HEK293 (cell line): ENCODE results near the gene TNFRSF4.

Source experiments
- CTCF ChIA-PET: fragments of 350-600 bp; formaldehyde crosslinking; extraction: SDS; loops from one replicate; lab custom pipeline; 2021; ENCODE audit warnings: antibody characterized with exemption; lab: Yijun Ruan, JAX
- POLR2A ChIA-PET: fragments of 300-600 bp; formaldehyde crosslinking; extraction: SDS; loops from one replicate; lab custom pipeline; 2020; ENCODE audit warnings: antibody characterized with exemption, inconsistent platforms; lab: Yijun Ruan, JAX
- H3K27ac ChIP-seq: fragments of 200-500 bp; sonication (Bioruptor generic); 2 replicates; pipeline ENCODE4 v1.5.1; 2014; ENCODE audit warnings: low read depth, low read length, control low read depth, inconsistent platforms; ENCODE audit errors: extremely low read depth
- H3K36me3 ChIP-seq, 2 experiments: fragments of 200-500 bp in 1 of 2; sonication (Bioruptor generic) in 1 of 2; 1 replicate in 1 of 2; 2 replicates in 1 of 2; pipeline ENCODE4 v1.5.1; 2014 to 2017; ENCODE audit warnings: inconsistent platforms in 2 of 2, low read length in 2 of 2; ENCODE audit not compliant: control insufficient read depth in 2 of 2, insufficient read depth in 1 of 2
- H3K4me1 ChIP-seq: fragments of 200-500 bp; sonication (Bioruptor generic); 2 replicates; pipeline ENCODE4 v1.5.1; 2014; ENCODE audit warnings: mild to moderate bottlenecking, low read length, inconsistent platforms; ENCODE audit not compliant: control insufficient read depth, insufficient read depth
- H3K4me3 ChIP-seq: 2 replicates; pipeline ENCODE4 v1.5.1; 2011; ENCODE audit warnings: low read depth, mild to moderate bottlenecking, control low read depth, low read length, moderate library complexity
- H3K9me3 ChIP-seq: fragments of 200-500 bp; sonication (Bioruptor generic); 2 replicates; pipeline ENCODE4 v1.5.1; 2014; ENCODE audit warnings: low read depth, low read length, inconsistent platforms; ENCODE audit not compliant: control insufficient read depth, insufficient read depth
- AEBP2 ChIP-seq: fragments of 450-650 bp; formaldehyde crosslinking; IDR thresholded peaks from 2 replicates; pipeline ENCODE4 v1.5.1; 2016; ENCODE audit warnings: missing biosample characterization, missing genetic modification characterization, borderline replicate concordance
- EGR2 ChIP-seq: fragments of 450-650 bp; formaldehyde crosslinking; IDR thresholded peaks from 2 replicates; pipeline ENCODE4 v1.5.1; 2016; ENCODE audit warnings: low read depth, missing biosample characterization, missing genetic modification characterization
- HOXD13 ChIP-seq: sonication (generic); formaldehyde crosslinking; IDR thresholded peaks from 2 replicates; pipeline ENCODE4 v1.8.0; 2022; ENCODE audit warnings: missing genetic modification reagents, borderline replicate concordance
- MZF1 ChIP-seq: fragments of 450-650 bp; formaldehyde crosslinking; IDR thresholded peaks from 2 replicates; pipeline ENCODE4 v1.5.1; 2017; ENCODE audit warnings: missing biosample characterization, missing genetic modification characterization, borderline replicate concordance
- SCRT2 ChIP-seq: fragments of 450-650 bp; formaldehyde crosslinking; IDR thresholded peaks from 2 replicates; pipeline ENCODE4 v1.5.1; 2016; ENCODE audit warnings: missing biosample characterization, missing genetic modification characterization
- TSHZ1 ChIP-seq: fragments of 450-650 bp; formaldehyde crosslinking; IDR thresholded peaks from 2 replicates; pipeline ENCODE4 v1.5.1; 2016; ENCODE audit warnings: missing biosample characterization, missing genetic modification characterization, borderline replicate concordance
- ZBTB49 ChIP-seq: fragments of 450-650 bp; formaldehyde crosslinking; IDR thresholded peaks from 2 replicates; pipeline ENCODE4 v1.5.1; 2016; ENCODE audit warnings: missing biosample characterization, missing genetic modification characterization, low read depth
- ZNF140 ChIP-seq: fragments of 450-650 bp; formaldehyde crosslinking; IDR thresholded peaks from 2 replicates; pipeline ENCODE4 v1.5.1; 2016; ENCODE audit warnings: missing biosample characterization, missing genetic modification characterization
- ZNF248 ChIP-seq: fragments of 450-650 bp; formaldehyde crosslinking; IDR thresholded peaks from 2 replicates; pipeline ENCODE4 v1.5.1; 2017; ENCODE audit warnings: missing biosample characterization, missing genetic modification characterization
- ZNF324 ChIP-seq: fragments of 450-650 bp; formaldehyde crosslinking; IDR thresholded peaks from 2 replicates; pipeline ENCODE4 v1.5.1; 2016; ENCODE audit warnings: missing biosample characterization, missing genetic modification characterization
- ZNF398 ChIP-seq: fragments of 450-650 bp; formaldehyde crosslinking; IDR thresholded peaks from 2 replicates; pipeline ENCODE4 v1.5.1; 2017; ENCODE audit warnings: missing biosample characterization, missing genetic modification characterization
- ZNF585B ChIP-seq: fragments of 450-650 bp; formaldehyde crosslinking; IDR thresholded peaks from 2 replicates; pipeline ENCODE4 v1.5.1; 2016; ENCODE audit warnings: missing biosample characterization, missing genetic modification characterization
- ZNF623 ChIP-seq: fragments of 450-650 bp; formaldehyde crosslinking; IDR thresholded peaks from 2 replicates; pipeline ENCODE4 v1.5.1; 2016; ENCODE audit warnings: missing biosample characterization, missing genetic modification characterization
- ZNF747 ChIP-seq: fragments of 450-650 bp; formaldehyde crosslinking; IDR thresholded peaks from 2 replicates; pipeline ENCODE4 v1.5.1; 2016; ENCODE audit warnings: missing biosample characterization, missing genetic modification characterization
- ZNF830 ChIP-seq: fragments of 450-650 bp; IDR thresholded peaks from 2 replicates; pipeline ENCODE4 v1.5.0; 2018; ENCODE audit warnings: missing biosample characterization, missing genetic modification characterization, low read depth, mild to moderate bottlenecking, moderate library complexity

Gene TNFRSF4

GRCh38 chr1:1227386-1227785 lies 13.4 kb upstream of the TNFRSF4 start (continued):
- TF ChIP-seq ZNF398 (tag by site-specific recombination) (no peak), AEBP2 (tag by site-specific recombination) (no peak)

- Histone ChIP-seq H3K27ac (no peak overlapping the region), H3K4me3 (no peak overlapping the region), H3K36me3 (peaks cover 1 to 82% of the 10 kb centered on the region in 2 experiments; a peak in 2 of 3 replicates), H3K4me1 (no peaks in the 10 kb centered on the region), H3K9me3 (no peaks in the 10 kb centered on the region)
- no peak for TF ChIP-seq ZNF324 (tag by site-specific recombination)
- TF ChIP-seq ZNF248 (tag by site-specific recombination), result no peak
- no peak for TF ChIP-seq ZBTB49 (tag by site-specific recombination)
- TF ChIP-seq EGR2, result no peak
- no peak for TF ChIP-seq ZNF140 (tag by site-specific recombination)
- no peak for TF ChIP-seq ZNF830
- no peak for TF ChIP-seq ZNF747 (tag by site-specific recombination)
- TF ChIP-seq TSHZ1 (tag by site-specific recombination), result no peak
- no peak for TF ChIP-seq HOXD13 (CRISPR knock-in tag)
- no peak for TF ChIP-seq ZNF585B
- no peak for TF ChIP-seq MZF1 (tag by site-specific recombination)
- TF ChIP-seq ZNF623 (tag by site-specific recombination), result no peak
- TF ChIP-seq SCRT2 (tag by site-specific recombination), result no peak
- ChIA-PET CTCF (no interaction called here), POLR2A (interaction anchor here (1.2 kb wide), 1 partner anchor 12 kb away, joined by 4 read pairs; no protein-coding TSS in a partner anchor)
Measured at GRCh38 chr1:1226566-1227362, 12.8 kb upstream of the TNFRSF4 start.
